GM19438 (cell line): ENCODE data around the gene FAM53C.
A peak's percentile ranks its signal among the peaks of the same experiment; 100 is the strongest.

ENCODE experiments used
- ATAC-seq: cut with Tn5 transposase; IDR thresholded peaks from one replicate; pipeline ENCODE4 v1.9.1; 2021; ENCODE audit warnings: low read depth; ENCODE audit not compliant: unreplicated experiment

The FAM53C gene

DNA sequence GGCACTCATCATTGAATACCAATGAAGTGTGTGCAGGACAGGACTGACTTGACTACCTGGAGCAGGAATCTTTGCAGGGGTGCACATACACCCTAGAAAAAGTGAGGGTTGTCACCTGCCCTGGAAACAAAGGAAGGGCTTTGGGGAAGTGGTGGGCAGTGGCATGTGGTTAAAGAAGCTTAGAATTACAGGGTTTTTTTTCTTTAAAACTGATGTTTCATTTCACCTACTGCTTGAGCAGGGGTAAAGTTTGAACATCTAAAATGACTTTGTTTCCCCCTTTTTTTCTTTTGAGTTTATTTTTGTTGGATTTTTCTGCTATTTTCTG is 12.5 kb downstream of the FAM53C start:
- ATAC-seq = no peak

DNA sequence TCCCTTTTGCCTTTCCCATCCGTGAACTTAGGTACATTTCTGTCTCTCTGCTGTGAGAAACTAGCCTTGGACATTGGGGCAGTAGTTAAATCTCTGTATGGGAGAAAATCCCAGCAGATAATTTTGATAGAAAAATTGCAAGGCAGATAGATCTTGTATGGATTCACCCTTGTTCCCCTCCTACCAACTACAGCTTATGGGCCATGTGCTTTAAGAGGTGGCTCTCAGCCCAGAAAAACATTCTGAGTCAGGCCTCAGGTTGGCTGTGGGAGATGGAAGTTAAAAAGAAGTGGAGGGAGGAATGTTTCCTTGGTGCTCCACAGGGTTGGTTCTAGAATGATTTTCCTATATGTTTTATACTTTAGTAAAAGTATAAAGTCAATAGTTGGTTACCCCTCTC is 13.0 kb downstream of the FAM53C start:
- ATAC-seq = no peak

DNA sequence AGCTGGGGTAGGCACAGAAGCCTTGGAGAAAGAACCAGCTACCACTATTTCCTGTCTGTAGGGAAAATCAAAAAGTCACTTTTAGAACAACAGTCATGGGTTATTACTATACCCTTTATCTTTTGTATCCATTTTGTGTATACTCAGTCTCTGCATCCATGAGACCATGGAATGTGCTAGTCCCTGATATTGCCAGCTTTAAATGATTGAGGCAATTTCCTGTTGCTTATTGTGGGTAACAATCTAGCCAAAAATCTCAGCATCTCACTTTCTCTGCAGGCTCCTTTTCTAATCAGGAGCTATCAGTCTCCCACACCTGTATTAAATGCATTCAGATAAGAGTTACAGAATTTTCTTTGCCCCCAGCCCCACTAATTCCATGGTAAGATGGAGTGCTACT is 13.5 kb downstream of the FAM53C start:
- no peak for ATAC-seq

DNA sequence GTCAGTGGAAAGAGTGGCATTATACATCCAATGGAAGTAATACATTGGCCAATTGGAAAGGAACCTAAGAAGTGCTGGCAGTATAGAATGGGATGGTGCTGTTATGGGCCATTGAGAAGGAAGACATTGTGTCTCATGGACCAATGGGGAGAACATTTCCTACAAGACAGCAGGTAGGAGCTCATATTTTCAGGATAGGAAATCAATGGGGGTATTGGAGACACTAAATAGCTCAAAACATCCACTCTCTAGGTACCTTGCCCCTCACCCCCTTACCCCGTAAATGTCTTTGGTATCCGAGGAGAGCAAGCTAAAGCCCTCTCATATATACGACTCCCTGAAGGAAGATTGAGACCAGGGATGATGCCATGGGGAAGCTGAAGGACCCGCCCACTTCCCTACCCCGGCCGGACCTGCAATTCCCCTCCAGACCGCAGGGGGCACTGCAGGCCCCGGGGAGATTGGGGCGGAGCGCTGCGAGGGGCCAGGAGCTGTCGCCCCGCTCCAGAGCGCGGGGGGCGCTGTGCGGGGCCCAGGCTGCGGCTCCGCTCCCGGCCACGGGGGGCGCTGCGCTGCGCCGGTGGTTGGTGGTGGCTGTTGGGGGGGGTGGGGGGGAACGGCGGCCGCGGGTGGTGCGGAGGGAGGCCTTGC is 14.1 kb downstream of the FAM53C start, which contains the start of gene KDM3B:
KDM3B (plus strand) TSS at position 615 of the 651 bp plus-strand sequence. CDS start 111 bp downstream, outside the sequence.
- ATAC-seq = peak; percentile 64

DNA sequence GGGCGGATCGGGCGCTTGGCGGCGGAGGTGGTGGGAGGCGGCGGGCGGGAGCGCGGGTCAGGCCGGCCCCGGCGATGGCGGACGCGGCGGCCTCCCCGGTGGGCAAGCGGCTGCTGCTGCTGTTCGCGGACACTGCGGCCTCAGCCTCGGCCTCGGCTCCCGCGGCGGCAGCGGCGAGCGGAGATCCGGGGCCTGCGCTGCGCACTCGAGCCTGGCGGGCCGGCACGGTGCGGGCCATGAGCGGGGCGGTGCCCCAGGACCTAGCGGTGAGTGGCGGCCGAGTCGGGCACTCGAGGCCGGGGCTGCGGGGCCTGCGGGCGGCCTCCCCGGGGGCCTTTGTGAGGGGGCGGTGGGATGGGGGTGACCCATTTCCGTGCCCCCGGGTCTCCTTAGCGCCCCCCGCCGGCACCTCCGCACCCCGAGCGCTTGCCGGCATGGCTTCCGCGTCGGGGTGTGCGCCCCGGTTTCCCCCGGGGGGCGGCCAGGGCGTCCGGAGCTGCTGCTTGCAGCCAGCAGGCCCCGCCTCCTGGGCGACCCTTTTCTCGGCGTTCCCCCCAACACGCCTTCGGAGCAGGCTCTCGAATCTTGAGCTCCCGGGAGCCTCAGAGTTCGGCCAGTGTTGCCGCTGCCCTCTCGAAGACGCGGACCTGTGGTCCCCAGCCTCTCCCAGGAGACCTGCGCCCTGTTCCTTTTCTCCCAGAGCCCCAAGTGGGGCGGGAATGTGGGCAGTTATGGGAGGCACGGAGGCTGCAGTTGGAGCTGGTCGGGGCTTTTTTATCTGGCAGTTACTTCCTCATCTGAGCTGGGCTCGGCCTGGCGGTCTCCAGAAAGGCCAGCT is 14.9 kb downstream of the FAM53C start:
- peak; percentile 39 for ATAC-seq

DNA sequence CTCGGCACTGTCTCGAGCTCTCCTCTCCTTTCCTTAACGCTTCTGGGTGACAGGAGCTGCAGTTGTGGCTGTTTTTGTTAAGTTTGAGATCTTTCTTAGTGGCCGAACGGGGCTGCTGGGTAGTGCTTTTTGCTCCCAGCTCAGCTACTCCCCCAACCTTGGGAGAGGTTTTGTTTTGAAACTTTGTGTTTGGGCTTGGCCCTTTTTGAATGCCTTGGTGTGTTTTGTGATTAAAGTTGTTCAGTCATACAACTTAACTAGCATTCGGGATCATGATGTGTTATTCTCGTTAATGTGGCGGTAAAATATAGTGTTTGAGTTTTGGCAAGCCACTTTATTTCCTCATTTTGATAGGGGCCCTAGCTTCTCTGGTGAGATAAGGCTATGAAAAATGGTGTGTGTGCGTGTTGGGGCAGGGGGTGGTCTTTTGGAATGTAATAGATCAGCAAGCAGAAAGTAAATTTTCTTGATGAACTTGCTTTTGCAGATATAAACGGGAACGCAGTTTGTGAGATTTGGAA is 15.6 kb downstream of the FAM53C start:
- no peak for ATAC-seq

DNA sequence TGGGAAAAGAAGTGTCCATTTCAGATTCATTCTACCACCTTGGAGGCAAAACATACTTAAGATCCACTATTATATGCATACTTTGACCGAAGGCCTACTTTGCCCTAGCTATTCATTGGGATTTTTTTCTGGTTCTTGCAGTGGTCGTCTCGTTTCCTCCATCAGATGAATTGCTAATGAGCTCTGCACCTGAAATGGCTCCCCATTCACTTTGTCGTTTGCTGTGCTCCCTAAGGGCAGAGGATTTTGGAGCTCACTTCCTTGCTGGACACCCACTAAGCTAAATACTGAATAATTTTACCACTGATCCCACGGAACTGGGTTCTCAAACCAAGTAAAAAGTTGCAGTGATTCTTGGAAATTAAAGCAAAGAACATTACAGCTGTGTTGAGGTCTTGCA is 16.3 kb downstream of the FAM53C start:
- no peak for ATAC-seq

DNA sequence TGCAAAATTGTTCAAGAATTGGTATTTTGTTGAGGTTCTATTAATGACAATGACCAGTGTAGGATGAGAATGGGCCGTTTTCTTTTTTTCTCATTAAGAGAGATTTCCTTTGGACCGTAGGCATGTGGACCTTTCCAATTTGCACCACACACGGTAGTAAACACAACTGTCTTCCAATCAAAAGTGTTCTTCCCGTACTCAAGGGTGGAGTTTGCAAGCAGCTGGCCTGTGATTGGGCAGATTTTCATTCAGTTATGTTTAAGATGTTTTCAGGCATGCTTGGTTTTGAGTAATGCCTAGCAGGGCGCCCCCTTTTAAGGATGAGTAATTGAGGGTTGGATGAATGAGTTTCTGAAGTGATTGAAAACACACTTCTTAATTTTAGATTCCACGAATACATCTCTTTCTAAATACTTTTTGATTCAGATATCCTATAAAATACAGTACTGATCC is 16.9 kb downstream of the FAM53C start:
- no peak for ATAC-seq

DNA sequence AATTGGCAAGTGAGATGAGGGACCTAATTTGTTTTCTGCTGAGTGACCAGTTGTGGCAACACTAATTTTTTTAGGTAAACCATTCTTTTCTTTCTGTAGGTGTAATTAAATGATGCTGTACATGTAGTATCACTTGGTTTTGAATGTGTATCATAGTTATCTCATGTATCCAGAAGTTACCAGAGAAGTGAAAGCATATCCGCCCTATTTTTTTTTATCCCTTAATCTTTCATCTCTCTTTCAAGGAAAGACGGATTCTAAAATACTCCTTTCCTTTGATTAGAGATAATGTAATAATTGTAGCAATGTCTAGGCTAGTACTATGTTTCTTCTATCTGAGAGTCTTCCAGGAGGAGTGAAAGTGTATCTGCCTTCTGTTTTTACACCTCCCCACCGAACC is 21.6 kb downstream of the FAM53C start:
- ATAC-seq = no peak

DNA sequence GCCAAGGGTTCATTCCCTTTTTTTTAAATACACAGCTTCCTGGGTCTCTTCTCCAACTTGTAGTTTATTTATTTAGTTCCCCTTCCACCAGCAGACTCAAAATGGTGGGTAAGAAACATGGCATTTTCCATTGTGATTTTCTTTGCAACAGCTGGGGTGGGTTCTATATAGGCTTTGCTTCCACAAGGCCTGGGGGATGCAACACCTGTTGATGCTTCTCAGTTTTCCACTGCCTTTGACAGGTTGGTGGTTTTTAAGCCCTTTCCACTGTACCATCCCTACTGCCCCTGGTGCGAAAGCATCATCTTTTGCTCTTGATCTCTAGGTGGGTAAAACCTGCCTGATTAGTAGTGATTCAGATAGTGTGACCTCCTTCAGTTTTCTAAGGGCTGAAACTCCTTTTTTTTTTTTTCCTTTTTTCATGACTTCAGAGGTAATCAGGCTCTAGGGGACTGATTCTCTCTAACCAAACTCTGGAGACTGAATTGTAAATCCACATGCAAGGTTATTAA is 22.9 kb downstream of the FAM53C start:
- no peak for ATAC-seq

DNA sequence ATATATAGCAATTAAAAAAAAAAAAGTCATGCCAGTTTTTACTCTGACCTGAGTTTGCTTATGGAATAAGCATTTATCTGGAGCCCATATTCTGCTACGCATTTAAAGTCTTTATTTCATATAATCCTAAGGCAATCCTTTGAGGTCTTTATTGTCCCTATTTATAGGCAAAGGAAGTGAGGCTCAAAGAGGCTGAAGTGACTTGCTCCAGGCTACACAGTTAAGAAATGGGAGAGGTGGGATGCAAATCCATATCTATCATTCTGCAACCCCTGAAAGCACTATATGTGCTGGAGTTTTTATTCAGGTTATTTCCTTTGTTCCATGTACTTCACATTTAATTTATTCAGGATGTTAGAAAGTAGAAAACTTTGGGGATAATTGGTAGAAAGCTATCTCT is 26.5 kb downstream of the FAM53C start:
- ATAC-seq = no peak

DNA sequence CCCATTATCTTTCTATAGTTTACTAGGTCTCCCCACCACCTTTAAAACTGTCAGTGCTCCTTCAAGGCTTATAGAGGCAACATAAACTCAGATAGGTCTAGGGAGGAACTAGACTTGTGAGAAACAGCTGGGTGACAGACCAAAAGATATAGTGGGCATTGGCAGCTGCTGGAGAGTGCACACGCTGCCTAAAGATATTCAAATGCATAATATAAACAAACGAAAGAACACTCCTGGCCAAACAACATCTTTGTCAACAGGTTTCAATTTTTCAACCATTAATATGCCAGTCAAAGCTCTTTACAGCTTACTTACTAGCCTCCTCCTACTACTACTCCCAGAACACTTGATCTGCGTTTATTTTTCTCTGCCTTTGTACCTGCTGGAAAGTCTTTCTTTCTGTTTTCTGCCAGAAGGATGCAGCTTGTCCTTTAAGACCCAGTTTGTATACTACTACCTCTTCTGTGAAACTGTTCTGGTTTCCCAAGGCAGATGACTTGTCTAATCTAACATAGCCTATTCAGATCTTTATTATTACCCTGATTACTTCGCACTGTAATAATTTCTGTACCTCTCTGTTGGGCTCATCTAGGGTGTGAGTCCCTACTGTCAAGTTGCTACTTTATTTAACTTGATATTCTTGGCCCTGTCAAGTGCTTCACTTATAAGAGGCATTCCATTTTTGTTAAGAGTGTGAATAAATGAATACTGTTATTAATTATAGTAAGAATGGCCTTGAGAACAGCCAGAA is 28.7 kb downstream of the FAM53C start:
- ATAC-seq = no peak

DNA sequence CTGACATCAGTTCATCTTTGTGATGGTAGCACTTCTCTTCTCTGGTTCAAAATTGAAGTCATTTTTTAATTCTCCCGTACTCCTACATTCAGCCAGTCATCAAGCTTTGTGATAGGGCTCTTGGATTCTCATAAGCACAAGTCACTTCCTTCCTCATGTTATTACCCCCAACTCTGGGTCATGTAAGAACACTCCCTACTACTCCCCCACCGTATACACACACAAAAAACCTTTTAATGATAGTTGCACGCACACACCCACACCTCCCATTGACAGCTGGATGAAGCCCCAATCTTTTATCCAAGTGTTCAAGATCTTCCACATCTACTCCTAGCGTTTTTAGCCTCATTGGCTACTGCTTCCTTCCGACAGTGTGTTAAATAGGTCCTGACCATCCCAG is 31.2 kb downstream of the FAM53C start:
- ATAC-seq = no peak

DNA sequence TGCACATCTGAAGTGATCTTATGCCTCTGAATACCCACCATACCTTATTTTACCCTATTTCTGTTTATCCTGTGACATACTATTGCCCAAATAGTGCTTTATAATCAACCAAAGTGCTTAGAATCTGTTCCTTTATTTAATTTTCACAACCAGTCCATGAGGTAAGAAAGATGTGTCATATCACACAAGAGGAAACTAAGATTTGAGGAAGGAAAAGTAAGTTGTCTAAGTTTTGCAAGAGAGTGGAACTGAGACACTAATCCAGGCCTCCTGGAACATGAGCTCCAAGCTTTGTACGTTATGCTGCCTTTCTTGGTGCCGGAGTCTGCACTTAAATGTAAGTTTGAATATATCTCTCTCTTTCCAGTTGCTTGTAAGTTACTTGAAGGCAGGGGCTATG is 31.6 kb downstream of the FAM53C start:
- ATAC-seq = no peak

DNA sequence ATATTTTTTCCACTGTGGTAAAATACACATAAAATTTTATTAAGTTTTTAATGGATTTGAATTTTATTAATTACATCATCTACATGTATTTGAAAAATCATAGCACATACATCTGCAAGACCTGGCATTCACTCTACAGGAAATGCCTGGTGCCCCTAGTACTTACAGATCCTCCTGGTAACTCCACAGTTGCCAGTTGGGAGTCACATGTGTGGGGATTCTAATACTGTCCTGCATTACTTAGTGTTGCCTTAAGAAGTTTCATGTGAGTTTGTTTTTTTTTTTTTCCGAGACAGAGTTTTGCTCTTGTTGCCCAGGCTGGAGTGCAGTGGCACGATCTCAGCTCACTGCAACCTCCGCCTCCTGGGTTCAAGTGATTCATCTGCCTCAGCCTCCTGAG is 32.5 kb downstream of the FAM53C start:
- ATAC-seq = no peak

DNA sequence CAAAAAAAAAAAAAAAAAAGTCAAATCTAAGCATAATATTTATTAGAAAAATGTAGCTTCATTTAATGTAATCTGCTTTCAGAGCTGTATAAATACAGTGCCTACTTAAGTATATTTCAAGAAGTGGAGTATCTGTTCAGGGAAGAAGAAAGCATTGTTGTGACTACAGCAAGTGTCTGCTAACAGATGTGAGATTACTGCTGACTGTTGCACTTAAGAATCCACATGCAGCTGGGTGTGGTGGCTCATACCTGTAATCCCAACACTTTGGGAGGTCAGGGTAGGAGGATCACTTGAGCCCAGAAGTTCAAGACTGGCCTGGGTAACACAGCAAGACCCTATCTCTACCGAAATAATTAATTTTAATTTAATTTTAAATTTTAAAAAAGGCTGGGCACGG is 33.4 kb downstream of the FAM53C start:
- no peak for ATAC-seq

DNA sequence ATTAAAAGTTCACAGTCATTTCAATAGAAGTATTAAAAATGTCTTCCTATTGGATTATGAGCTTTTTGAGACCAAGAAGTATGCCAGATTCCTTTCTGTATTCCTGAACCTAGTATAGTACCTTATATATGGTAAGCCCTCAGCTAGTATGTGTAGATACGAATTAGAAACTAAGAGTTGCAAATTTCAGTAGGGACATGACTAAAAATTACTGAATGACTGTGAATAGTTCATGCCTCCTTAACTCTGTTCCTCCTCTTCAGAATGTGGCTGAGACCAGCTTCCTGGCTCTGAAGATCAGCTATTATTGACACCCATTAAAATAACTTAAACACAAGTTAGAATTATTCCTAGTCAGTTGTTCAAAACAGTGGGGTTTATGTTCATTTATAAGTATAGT is 34.2 kb downstream of the FAM53C start:
- ATAC-seq = no peak

DNA sequence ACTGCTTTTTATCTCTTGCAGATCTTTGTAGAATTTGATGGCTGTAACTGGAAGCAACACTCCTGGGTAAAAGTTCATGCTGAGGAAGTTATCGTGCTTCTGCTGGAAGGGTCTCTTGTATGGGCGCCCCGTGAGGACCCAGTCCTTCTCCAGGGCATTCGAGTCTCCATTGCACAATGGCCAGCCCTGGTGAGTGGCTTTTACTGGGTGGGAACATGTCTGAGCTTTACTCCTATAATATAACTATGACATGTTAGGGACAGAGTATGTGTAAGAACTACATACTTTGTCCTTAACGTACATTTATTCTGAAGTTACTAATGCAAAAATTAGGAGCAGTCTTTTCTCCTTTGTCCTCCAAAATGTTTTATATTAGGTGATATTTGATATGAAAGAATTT is 34.6 kb downstream of the FAM53C start:
- no peak for ATAC-seq

DNA sequence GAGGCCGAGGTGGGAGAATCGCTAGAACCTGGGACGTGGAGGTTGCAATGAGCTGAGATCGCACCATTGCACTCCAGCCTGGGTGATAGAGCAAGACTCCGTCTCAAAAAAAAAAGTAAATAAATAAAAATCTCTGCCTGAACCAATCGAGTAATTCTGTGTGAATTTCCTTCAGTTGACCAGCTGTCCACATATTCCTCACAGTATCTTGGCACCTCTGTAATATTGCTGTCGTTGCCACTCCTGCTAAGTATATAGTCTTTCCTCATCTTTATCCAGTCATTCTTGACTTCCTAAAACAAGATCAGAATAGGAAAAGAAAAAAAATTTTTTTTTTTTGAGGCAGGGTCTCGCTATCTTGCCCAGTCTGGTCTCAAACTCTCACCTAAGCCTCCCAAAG is 44.3 kb downstream of the FAM53C start:
- ATAC-seq = no peak

DNA sequence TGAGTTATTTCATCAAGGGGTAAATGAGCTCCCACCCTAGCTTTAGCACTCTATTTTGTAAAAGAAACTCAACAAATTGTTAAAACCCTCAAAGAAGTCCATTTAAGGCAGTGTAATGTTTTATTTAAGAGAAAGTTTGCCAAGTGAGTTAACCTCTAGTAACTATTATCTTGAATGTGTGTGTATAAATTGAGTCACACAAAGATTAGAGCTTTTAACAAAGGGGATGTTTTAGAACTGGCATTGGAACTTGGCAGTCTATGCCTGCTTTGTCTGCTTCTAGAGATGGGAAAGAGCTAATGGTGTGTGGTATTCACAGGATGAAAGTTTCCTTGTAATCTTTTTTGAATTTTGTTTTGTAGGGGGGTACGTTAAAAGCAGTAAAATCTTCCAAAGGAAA is 47.6 kb downstream of the FAM53C start:
- ATAC-seq = no peak

DNA sequence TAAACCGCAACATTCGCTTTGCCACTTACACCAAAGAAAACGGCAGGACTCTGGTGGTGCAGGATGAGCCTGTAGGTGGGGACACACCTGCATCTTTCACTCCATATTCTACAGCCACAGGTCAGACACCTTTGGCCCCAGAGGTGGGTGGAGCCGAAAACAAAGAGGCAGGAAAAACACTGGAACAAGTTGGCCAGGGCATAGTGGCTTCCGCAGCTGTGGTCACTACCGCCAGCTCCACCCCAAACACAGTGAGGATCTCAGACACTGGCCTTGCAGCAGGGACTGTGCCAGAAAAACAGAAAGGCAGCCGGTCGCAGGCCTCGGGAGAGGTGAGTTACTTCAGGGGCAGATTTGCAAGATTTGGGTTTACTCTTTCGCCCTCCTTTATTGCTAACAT is 48.2 kb downstream of the FAM53C start:
- no peak for ATAC-seq
